ENCODE measurements around the gene TES. TPM values are rescaled to one million over a fixed set of nuclear protein-coding genes. Genes with fewer than 3 reads are reported as not detected.

The TES gene
- total RNA-seq, 1 experiment from 2014 or later, result 126 TPM

- no peaks in the 10 kb centered on the region for H3K9me3 Mint-ChIP-seq (ENCODE audit: low read depth, unreplicated experiment)
- intact Hi-C loops (cut with micrococcal nuclease; ENCODE audit: unreplicated experiment), result no loop called here
- H3K4me3 Mint-ChIP-seq (ENCODE audit: low read depth, unreplicated experiment), result no peak overlapping the region
- H3K36me3 Mint-ChIP-seq (ENCODE audit: insufficient read depth, unreplicated experiment), result no peaks in the 10 kb centered on the region
- H3K27ac Mint-ChIP-seq (ENCODE audit: unreplicated experiment), result no peak overlapping the region
- no peak for TF ChIP-seq CTCF (IDR thresholded peaks at IDR 0.05; ENCODE audit: unreplicated experiment)
- BruUV-seq (replicated peaks), result no TSS peak
- CTCF ChIA-PET, result no interaction called here
- H3K4me1 Mint-ChIP-seq (ENCODE audit: low read depth, unreplicated experiment), result peaks cover 8% of the 10 kb centered on the region
- no peaks in the 10 kb centered on the region for H3K27me3 Mint-ChIP-seq (ENCODE audit: unreplicated experiment)
- no peak for DNase-seq
These were observed 95.4 kb downstream of the TES start for GRCh38 chr7:116305485-116306408.

GRCh38 chr7:116306409-116307048 lies 96.2 kb downstream of the TES start:
- CTCF ChIA-PET, result no interaction called here
- H3K27me3 Mint-ChIP-seq (ENCODE audit: unreplicated experiment), result no peaks in the 10 kb centered on the region
- H3K27ac Mint-ChIP-seq (ENCODE audit: unreplicated experiment), result no peak overlapping the region
- no peaks in the 10 kb centered on the region for H3K36me3 Mint-ChIP-seq (ENCODE audit: insufficient read depth, unreplicated experiment)
- H3K4me1 Mint-ChIP-seq (ENCODE audit: low read depth, unreplicated experiment), result peaks cover 8% of the 10 kb centered on the region
- DNase-seq, result no peak
- BruUV-seq (replicated peaks), result no TSS peak
- intact Hi-C loops (cut with micrococcal nuclease; ENCODE audit: unreplicated experiment), result no loop called here
- no peak overlapping the region for H3K4me3 Mint-ChIP-seq (ENCODE audit: low read depth, unreplicated experiment)
- no peak for TF ChIP-seq CTCF (IDR thresholded peaks at IDR 0.05; ENCODE audit: unreplicated experiment)
- H3K9me3 Mint-ChIP-seq (ENCODE audit: low read depth, unreplicated experiment), result no peaks in the 10 kb centered on the region

- no peak for DNase-seq
- no peak overlapping the region for H3K4me3 Mint-ChIP-seq (ENCODE audit: low read depth, unreplicated experiment)
- H3K27me3 Mint-ChIP-seq (ENCODE audit: unreplicated experiment), result no peaks in the 10 kb centered on the region
- no TSS peak for BruUV-seq (replicated peaks)
- CTCF ChIA-PET, result no interaction called here
- no peaks in the 10 kb centered on the region for H3K9me3 Mint-ChIP-seq (ENCODE audit: low read depth, unreplicated experiment)
- H3K27ac Mint-ChIP-seq (ENCODE audit: unreplicated experiment), result no peak overlapping the region
- peaks cover 8% of the 10 kb centered on the region for H3K4me1 Mint-ChIP-seq (ENCODE audit: low read depth, unreplicated experiment)
- intact Hi-C loops (cut with micrococcal nuclease; ENCODE audit: unreplicated experiment), result no loop called here
- TF ChIP-seq CTCF (IDR thresholded peaks at IDR 0.05; ENCODE audit: unreplicated experiment), result no peak
- H3K36me3 Mint-ChIP-seq (ENCODE audit: insufficient read depth, unreplicated experiment), result no peaks in the 10 kb centered on the region
These were observed 96.9 kb downstream of the TES start for GRCh38 chr7:116307253-116307652.

Other genes starting within 250 kb of the TES start
- not detected in 2 replicates for gene TFEC, start 179.8 kb upstream of the TES start, total RNA-seq (2022)